Right cardiac atrium (tissue), 5 donors: Measurements from ENCODE around the gene BRS3. TPM values are rescaled to one million over a fixed set of nuclear protein-coding genes. Genes with fewer than 3 reads are reported as not detected.
"Not testable (repeated sequence)": the region's sequence is repeated elsewhere in the genome, so short reads cannot be mapped to it uniquely, and the experiment has no call there.

Experiments
- ATAC-seq, 2 donors: fragments of 200-7000 bp; cut with Tn5 transposase; one replicate each; pipeline versions ENCODE4 v1.8.0 to v1.9.1; 2020; ENCODE audit warnings: moderate library complexity in 2 of 2, mild to moderate bottlenecking in 1 of 2
- DNase-seq, 3 donors: peaks; one replicate each; pipeline ENCODE4 v3.0.0-alpha.2; 2020
- H3K27ac ChIP-seq: one replicate; pipeline ENCODE4 v1.5.1; 2013; ENCODE audit warnings: mild to moderate bottlenecking, low read length, control low read depth, moderate library complexity
- H3K27me3 ChIP-seq: one replicate; pipeline ENCODE4 v1.6.1; 2013; ENCODE audit not compliant: control insufficient read depth, insufficient read depth
- H3K4me1 ChIP-seq: one replicate; pipeline ENCODE4 v1.6.1; 2013; ENCODE audit warnings: low read length; ENCODE audit not compliant: control insufficient read depth, insufficient read depth
- H3K4me3 ChIP-seq: one replicate; pipeline ENCODE4 v1.5.1; 2013; ENCODE audit warnings: low read length, control low read depth
- H3K9me3 ChIP-seq: one replicate; pipeline ENCODE4 v1.6.1; 2013; ENCODE audit warnings: low read length; ENCODE audit not compliant: control insufficient read depth
- WGBS: extraction: QIAGEN DNeasy Blood & Tissue Kit; methylation state at CpG from one replicate; pipeline ENCODE4 v1.1.7; 2013; 5-methylcytosine and 5-hydroxymethylcytosine counted together
- intact Hi-C, 4 donors: fragments of 100-400 bp; cut with DNase I; formaldehyde crosslinking; loops; one replicate each; pipeline versions ENCODE4 v1.11.0 to v1.14.0; 2022 to 2023
- long read RNA-seq, 4 donors: library from polyadenylated mRNA; unstranded; transcript quantifications; one replicate each; pipeline ENCODE4 v2.0.0, GENCODE V29; 2020 to 2021
- polyA plus RNA-seq: library from polyadenylated mRNA; stranded (reverse); fragments of 200-250 nt; gene quantifications from one replicate; pipeline ENCODE4 v1.2.3, GENCODE V29; 2013
- total RNA-seq, 4 donors: library from RNA; stranded (reverse); fragmentation: NEBNext Ultra II Directional; extraction: Animal tissue kit (Norgen Biotek cat#: 25700); gene quantifications; one replicate each; pipeline ENCODE4 v1.2.1, GENCODE V29; 2021
- donor health status: healthy with polysubstance abuse.
- donor health status: DM: no; HTN: yes; CAD: no.
- donor health status: DM: no; HTN: no; CAD: no.
- donor health status: DM: no; HTN: yes; CAD: no; lungs with severe emphysema.
- donor health status: DM: yes; HTN: yes; CAD: no.

Gene BRS3
- total RNA-seq: not detected
- not detected for polyA plus RNA-seq
- long read RNA-seq, donor 1: 0 reads
- long read RNA-seq, donor 2: 0 reads
- long read RNA-seq, donor 3: 0 reads
- long read RNA-seq, donor 4: 0 reads

GRCh38 chrX:136487647-136488046 lies at the start of gene BRS3:
BRS3 (plus strand) TSS chrX:136487947; CDS start chrX:136488115, 168 bp downstream.
- intact Hi-C loops: no loop called here
- no peaks in the 10 kb centered on the region for H3K27me3 ChIP-seq
- ATAC-seq (no peak), DNase-seq (no peak)
- no peaks in the 10 kb centered on the region for H3K9me3 ChIP-seq
- no peaks in the 10 kb centered on the region for H3K4me1 ChIP-seq
- WGBS: 64% methylated on average over 4 of the region's 4 CpGs
- no peak within 1 kb of the TSS for H3K4me3 ChIP-seq
- no peak within 1 kb of the TSS for H3K27ac ChIP-seq

DNA sequence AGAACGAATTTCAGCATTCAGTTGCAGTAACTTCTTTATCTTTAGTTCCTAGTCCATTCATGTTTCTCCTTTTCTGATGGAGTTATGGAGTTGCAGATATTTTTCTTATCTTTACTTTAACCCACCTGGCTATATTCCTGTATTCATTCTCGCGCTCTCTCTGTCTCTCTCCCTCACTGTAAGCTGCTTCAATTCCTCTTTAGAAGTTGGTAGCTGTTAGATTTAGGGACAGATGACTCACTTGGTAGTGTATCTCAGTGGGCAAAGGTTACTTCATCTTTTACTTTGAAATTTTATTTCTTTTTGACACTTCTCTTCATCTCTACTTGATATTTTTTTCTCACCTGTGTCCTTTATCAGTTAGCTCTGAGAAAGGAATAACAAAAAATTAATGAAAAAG lies 49.6 kb upstream of the BRS3 start:
- Histone ChIP-seq H3K27ac (no peak overlapping the region), H3K4me1 (no peaks in the 10 kb centered on the region), H3K27me3 (no peaks in the 10 kb centered on the region), H3K4me3 (no peak overlapping the region), H3K9me3 (no peaks in the 10 kb centered on the region)
- DNase-seq: no peak
- ATAC-seq: no peak
- intact Hi-C loops: no loop called here
- WGBS: 85% methylated on average over 3 of the region's 3 CpGs

GRCh38 chrX:136445674-136446073 lies 42.1 kb upstream of the BRS3 start:
- H3K27me3 ChIP-seq, intact Hi-C loops, DNase-seq, H3K27ac ChIP-seq, ATAC-seq, H3K4me3 ChIP-seq, H3K9me3 ChIP-seq, H3K4me1 ChIP-seq: not testable (repeated sequence)
- WGBS: 93% methylated on average over 11 of the region's 18 CpGs

DNA sequence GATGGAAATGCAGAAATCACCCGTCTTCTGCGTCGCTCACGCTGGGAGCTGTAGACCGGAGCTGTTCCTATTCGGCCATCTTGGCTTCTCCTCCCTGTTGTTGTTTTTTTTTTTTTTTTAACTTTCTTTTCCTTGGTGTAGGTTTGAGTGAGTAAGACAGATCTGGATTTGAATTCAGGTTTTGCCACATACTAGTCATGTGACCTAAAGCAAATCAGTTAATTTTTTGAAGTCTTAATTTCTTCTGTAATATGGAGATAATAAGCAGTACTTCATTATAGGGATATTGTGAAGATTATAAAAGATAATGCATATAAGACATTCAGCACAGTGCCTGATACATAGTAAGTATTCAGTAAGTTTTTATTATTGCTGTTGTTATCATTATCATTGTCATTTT lies 41.5 kb upstream of the BRS3 start:
- Histone ChIP-seq H3K4me1 (no peaks in the 10 kb centered on the region), H3K27ac (no peak overlapping the region), H3K9me3 (no peaks in the 10 kb centered on the region), H3K4me3 (no peak overlapping the region), H3K27me3 (no peaks in the 10 kb centered on the region)
- ATAC-seq: no peak
- intact Hi-C loops: no loop called here
- WGBS: 91% methylated on average over 6 of the region's 6 CpGs
- DNase-seq: no peak

GRCh38 chrX:136447308-136447707 lies 40.4 kb upstream of the BRS3 start:
- Histone ChIP-seq H3K27me3 (no peaks in the 10 kb centered on the region), H3K9me3 (no peaks in the 10 kb centered on the region), H3K4me3 (no peak overlapping the region), H3K27ac (no peak overlapping the region), H3K4me1 (no peaks in the 10 kb centered on the region)
- ATAC-seq (no peak), DNase-seq (no peak)
- intact Hi-C loops: no loop called here
- 89% methylated on average over 2 of the region's 2 CpGs for WGBS

DNA sequence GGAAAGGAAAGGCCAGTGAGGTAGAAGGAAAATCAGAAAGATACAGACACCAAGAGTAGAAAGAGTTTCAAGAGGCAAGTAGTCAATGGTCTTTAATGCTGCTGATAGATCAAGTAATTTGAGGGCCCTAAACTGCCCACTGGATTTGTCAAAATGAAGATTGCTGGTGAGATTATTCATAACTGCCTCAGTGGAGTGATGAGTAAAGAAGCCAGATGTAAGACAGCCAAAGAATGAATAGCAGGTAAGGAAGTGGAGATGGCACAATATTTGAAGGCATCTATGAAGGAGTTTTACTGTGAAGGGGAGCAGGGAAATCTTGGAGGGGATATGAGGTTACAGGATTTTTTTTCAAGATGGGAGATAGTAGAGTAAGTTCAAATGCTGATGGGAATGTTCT lies 39.8 kb upstream of the BRS3 start:
- Histone ChIP-seq H3K4me3 (no peak overlapping the region), H3K27me3 (no peaks in the 10 kb centered on the region), H3K9me3 (no peaks in the 10 kb centered on the region), H3K4me1 (no peaks in the 10 kb centered on the region), H3K27ac (no peak overlapping the region)
- intact Hi-C loops: no loop called here
- ATAC-seq (no peak), DNase-seq (no peak)

DNA sequence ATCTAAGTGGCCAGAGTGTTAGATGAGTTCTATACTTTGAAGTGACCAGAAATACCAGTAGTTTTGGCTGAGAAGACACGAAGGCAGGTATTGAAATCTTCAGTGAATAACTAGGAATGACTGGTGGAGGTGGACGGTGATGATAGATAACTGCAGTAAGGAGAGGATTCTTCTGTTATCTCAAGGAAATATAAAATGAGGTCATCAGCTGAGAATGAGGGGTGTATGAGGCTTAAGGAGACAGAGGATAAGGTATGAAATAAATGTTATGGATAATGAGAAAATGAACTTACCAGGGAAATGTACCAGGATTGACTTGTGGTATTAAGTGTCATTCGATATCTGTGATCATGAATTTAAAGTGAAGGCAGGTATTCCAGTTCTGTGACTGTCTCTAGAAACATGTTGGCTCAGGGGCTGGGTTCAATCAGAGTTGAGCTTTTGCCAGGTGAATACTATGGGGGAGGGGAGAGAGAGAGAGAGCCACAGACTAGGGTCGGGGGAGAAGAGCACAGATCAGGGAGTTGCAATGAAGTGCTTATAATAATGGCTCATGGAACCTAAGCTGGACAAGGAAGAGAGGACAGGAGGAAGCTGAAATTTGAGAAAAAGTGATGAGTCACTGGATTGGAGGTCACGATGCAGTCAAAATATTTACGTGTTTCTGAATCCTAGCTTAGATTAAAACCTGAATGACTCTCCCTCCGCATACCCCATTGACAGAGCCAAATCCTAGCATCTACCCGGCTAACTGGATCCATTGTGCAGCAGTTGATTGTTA lies 37.5 kb upstream of the BRS3 start:
- H3K27me3 ChIP-seq: no peaks in the 10 kb centered on the region
- no peak overlapping the region for H3K4me3 ChIP-seq
- H3K9me3 ChIP-seq: no peaks in the 10 kb centered on the region
- DNase-seq (no peak), ATAC-seq (no peak)
- no peak overlapping the region for H3K27ac ChIP-seq
- WGBS: 48% methylated on average over 8 of the region's 8 CpGs
- intact Hi-C loops: no loop called here
- H3K4me1 ChIP-seq: no peaks in the 10 kb centered on the region

- ATAC-seq (no peak), DNase-seq (no peak)
- Histone ChIP-seq H3K4me1 (no peaks in the 10 kb centered on the region), H3K4me3 (no peak overlapping the region), H3K27me3 (no peaks in the 10 kb centered on the region), H3K27ac (no peak overlapping the region), H3K9me3 (no peaks in the 10 kb centered on the region)
- 73% methylated on average over 5 of the region's 5 CpGs for WGBS
- intact Hi-C loops: no loop called here
These were observed 35.1 kb upstream of the BRS3 start for GRCh38 chrX:136452614-136453013.

- ATAC-seq (no peak), DNase-seq (no peak)
- 88% methylated on average over 1 of the region's 1 CpG for WGBS
- no peaks in the 10 kb centered on the region for H3K9me3 ChIP-seq
- no peaks in the 10 kb centered on the region for H3K27me3 ChIP-seq
- H3K4me3 ChIP-seq: no peak overlapping the region
- H3K4me1 ChIP-seq: no peaks in the 10 kb centered on the region
- intact Hi-C loops: no loop called here
- no peak overlapping the region for H3K27ac ChIP-seq
These were observed 34.6 kb upstream of the BRS3 start for GRCh38 chrX:136453114-136453513.

DNA sequence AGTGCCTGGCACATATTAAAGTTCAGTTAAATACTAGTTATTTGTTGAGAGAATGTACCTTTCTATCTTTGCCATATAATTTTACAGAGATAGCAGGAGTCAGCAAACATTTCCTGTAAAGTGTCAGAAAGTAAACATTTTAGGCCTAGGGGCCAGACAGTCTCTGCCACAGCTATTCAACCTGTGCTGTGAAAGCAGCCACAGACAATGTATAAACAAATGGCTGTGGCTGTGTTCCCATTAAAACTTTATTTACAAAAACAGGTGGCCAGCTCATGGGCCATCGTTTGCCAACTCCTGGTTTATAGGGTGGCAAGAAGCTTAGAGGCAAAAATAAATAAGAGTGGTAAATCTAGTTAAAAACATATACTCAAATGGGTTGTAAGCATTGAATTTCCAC lies 34.0 kb upstream of the BRS3 start:
- intact Hi-C loops: no loop called here
- DNase-seq: no peak
- Histone ChIP-seq H3K27ac (no peak overlapping the region), H3K4me3 (no peak overlapping the region), H3K4me1 (no peaks in the 10 kb centered on the region), H3K27me3 (no peaks in the 10 kb centered on the region), H3K9me3 (no peaks in the 10 kb centered on the region)
- WGBS: 59% methylated on average over 1 of the region's 1 CpG
- no peak for ATAC-seq

DNA sequence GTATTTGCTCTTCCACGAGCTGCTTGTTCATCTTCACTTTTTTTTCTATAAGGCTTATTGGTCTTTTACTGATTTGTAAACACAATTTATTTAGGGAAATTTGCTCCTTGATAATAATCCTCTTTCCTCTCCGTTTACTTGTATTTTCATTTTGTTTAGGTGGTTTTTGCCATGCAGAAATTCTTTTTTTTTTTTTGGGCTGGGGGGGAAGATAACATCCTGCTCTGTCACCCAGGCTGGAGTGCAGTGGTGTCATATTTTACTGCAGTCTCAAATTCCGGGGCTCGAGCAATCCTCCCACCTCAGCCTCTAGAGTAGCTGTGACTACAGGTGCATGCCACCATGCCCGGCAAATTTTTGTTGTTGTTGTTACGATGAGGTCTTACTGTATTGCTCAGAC lies 31.6 kb upstream of the BRS3 start:
- no peak overlapping the region for H3K27ac ChIP-seq
- 81% methylated on average over 6 of the region's 6 CpGs for WGBS
- no peak overlapping the region for H3K4me3 ChIP-seq
- intact Hi-C loops: no loop called here
- H3K27me3 ChIP-seq: no peaks in the 10 kb centered on the region
- H3K9me3 ChIP-seq: no peaks in the 10 kb centered on the region
- DNase-seq: no peak
- ATAC-seq: no peak
- no peaks in the 10 kb centered on the region for H3K4me1 ChIP-seq
